GM12878 (cell line): Measurements from ENCODE around the gene RBM8A. TPM values are rescaled to one million over a fixed set of nuclear protein-coding genes. Genes with fewer than 3 reads are reported as not detected.

Source experiments
- ATAC-seq: fragments of 200-7000 bp; cut with Tn5 transposase; 3 replicates; pipeline ENCODE4 v1.9.1; 2020; ENCODE audit warnings: mild to moderate bottlenecking, moderate library complexity
- BruUV-seq: library from RNA; stranded (reverse); fragments of 400-500 nt; replicated peaks from 2 replicates; lab custom pipeline; 2021; lab: Mats Ljungman, UMichigan
- CTCF ChIA-PET: fragments of 300-600 bp; sonication (Branson Sonifier 250); formaldehyde crosslinking; extraction: SDS; loops from one replicate; lab custom pipeline; 2021; ENCODE audit warnings: inconsistent platforms; lab: Yijun Ruan, JAX
- POLR2A ChIA-PET: fragments of 350-600 bp; formaldehyde crosslinking; extraction: SDS; loops from one replicate; lab custom pipeline; 2021; ENCODE audit warnings: inconsistent platforms; lab: Charles Lee
- RAD21 ChIA-PET: fragments of 300-600 bp; sonication (Branson Sonifier 250); formaldehyde crosslinking; loops from one replicate; lab custom pipeline; 2023; ENCODE audit warnings: antibody characterized with exemption; ENCODE audit not compliant: unreplicated experiment; lab: Charles Lee
- SMC1A ChIA-PET: fragments of 300-600 bp; sonication (Branson Sonifier 250); formaldehyde crosslinking; loops from one replicate; lab custom pipeline; 2023; ENCODE audit not compliant: unreplicated experiment, uncharacterized antibody; lab: Charles Lee
- DNase-seq: peaks from one replicate; pipeline ENCODE4 v3.0.0-alpha.2; 2011; ENCODE audit warnings: low read depth, low spot score
- FAIRE-seq: peaks from 3 replicates; lab custom pipeline; 2011; peaks lifted over from hg19 to GRCh38; lab: Jason Lieb, UNC
- H2AFZ ChIP-seq: 2 replicates; pipeline ENCODE4 v1.6.0; 2011; ENCODE audit warnings: low read depth, low read length, control low read depth; ENCODE audit not compliant: control insufficient read depth
- H3K27ac ChIP-seq: 2 replicates; pipeline ENCODE4 v1.5.1; 2011; ENCODE audit warnings: control low read depth; ENCODE audit not compliant: control insufficient read depth, insufficient read depth
- H3K27me3 ChIP-seq, 2 experiments: replicated peaks in 1 of 2; 2 replicates each; pipeline versions ENCODE4 v1.6.0 to v1.6.1; 2011; ENCODE audit warnings: low read length in 1 of 2; ENCODE audit not compliant: control insufficient read depth in 2 of 2, insufficient read depth in 2 of 2
- H3K36me3 ChIP-seq, 2 experiments: 2 replicates each; pipeline ENCODE4 v1.5.1; 2011; ENCODE audit warnings: low read length in 1 of 2; ENCODE audit not compliant: control insufficient read depth in 2 of 2, insufficient read depth in 2 of 2
- H3K4me1 ChIP-seq: 2 replicates; pipeline ENCODE4 v1.6.1; 2011; ENCODE audit warnings: mild to moderate bottlenecking, low read length, moderate library complexity, mixed read lengths; ENCODE audit not compliant: control insufficient read depth, insufficient read depth
- H3K4me2 ChIP-seq: 2 replicates; pipeline ENCODE4 v1.6.0; 2011; ENCODE audit warnings: control low read depth; ENCODE audit not compliant: control insufficient read depth, insufficient read depth
- H3K4me3 ChIP-seq: fragments of 200-600 bp; sonication (generic); 2 replicates; pipeline ENCODE4 v1.5.1; 2016
- H3K79me2 ChIP-seq: 2 replicates; pipeline ENCODE4 v1.6.0; 2011; ENCODE audit warnings: low read length; ENCODE audit not compliant: control insufficient read depth, insufficient read depth
- H3K9ac ChIP-seq: 2 replicates; pipeline ENCODE4 v1.8.0; 2011; ENCODE audit warnings: low read length, control low read depth, mixed read lengths; ENCODE audit not compliant: control insufficient read depth, insufficient read depth
- H3K9me3 ChIP-seq: replicated peaks from 3 replicates; pipeline ENCODE4 v1.5.1; 2011; ENCODE audit warnings: mild to moderate bottlenecking, low read length; ENCODE audit not compliant: control insufficient read depth, insufficient read depth
- H4K20me1 ChIP-seq: 2 replicates; pipeline ENCODE4 v1.6.0; 2011; ENCODE audit not compliant: control insufficient read depth, insufficient read depth
- BCL11A ChIP-seq: IDR thresholded peaks from 2 replicates; pipeline ENCODE4 v1.6.1; 2011; ENCODE audit warnings: low read depth, low read length
- EED ChIP-seq: sonication (generic); IDR thresholded peaks from 2 replicates; pipeline ENCODE4 v1.6.1; 2016; ENCODE audit warnings: antibody characterized with exemption, low read depth
- ESRRA ChIP-seq: IDR thresholded peaks from 2 replicates; pipeline ENCODE4 v1.6.1; 2012; ENCODE audit warnings: mild to moderate bottlenecking, low read length, improper control_type of control experiment
- ETV6 ChIP-seq, 2 experiments: fragments of 450-650 bp in 1 of 2; IDR thresholded peaks in 1 of 2; conservative IDR thresholded peaks in 1 of 2; 2 replicates each; pipeline ENCODE4 v1.6.1; 2014; ENCODE audit warnings: antibody characterized with exemption in 1 of 2, borderline replicate concordance in 1 of 2, low read depth in 1 of 2, mild to moderate bottlenecking in 1 of 2, moderate library complexity in 1 of 2
- HCFC1 ChIP-seq: fragments of 150-350 bp; IDR thresholded peaks from 2 replicates; pipeline ENCODE4 v1.6.1; 2014; ENCODE audit warnings: low read length
- HDAC6 ChIP-seq: fragments of 200-600 bp; sonication (generic); IDR thresholded peaks from one replicate; pipeline ENCODE4 v1.8.0; 2017; ENCODE audit warnings: antibody characterized with exemption; ENCODE audit not compliant: unreplicated experiment
- LARP7 ChIP-seq: fragments of 450-650 bp; IDR thresholded peaks from 2 replicates; pipeline ENCODE4 v1.6.1; 2017; ENCODE audit warnings: mild to moderate bottlenecking
- RELA ChIP-seq: fragments of 450-650 bp; IDR thresholded peaks from 2 replicates; pipeline ENCODE4 v1.8.0; 2014; ENCODE audit warnings: borderline replicate concordance; ENCODE audit not compliant: partially characterized antibody
- SUPT20H ChIP-seq: IDR thresholded peaks from 2 replicates; pipeline ENCODE4 v1.6.1; 2011; ENCODE audit warnings: low read depth, mild to moderate bottlenecking, low read length, moderate library complexity, borderline replicate concordance; ENCODE audit not compliant: control insufficient read depth
- SUZ12 ChIP-seq: fragments of 200-600 bp; sonication (generic); IDR thresholded peaks from one replicate; pipeline ENCODE4 v1.6.1; 2018; ENCODE audit warnings: antibody characterized with exemption, mild to moderate bottlenecking; ENCODE audit not compliant: unreplicated experiment
- ZBED1 ChIP-seq: IDR thresholded peaks from 2 replicates; pipeline ENCODE4 v1.6.1; 2016; ENCODE audit warnings: borderline replicate concordance
- ZBTB33 ChIP-seq: fragments of 450-650 bp; IDR thresholded peaks from 2 replicates; pipeline ENCODE4 v1.6.1; 2017; ENCODE audit warnings: mild to moderate bottlenecking
- WGBS: methylation state at CpG from one replicate; pipeline ENCODE4 v1.1.6; 2016; ENCODE audit warnings: low lambda C conversion rate; ENCODE audit not compliant: insufficient replicate concordance, insufficient coverage; ENCODE audit errors: missing lambda C conversion rate; 5-methylcytosine and 5-hydroxymethylcytosine counted together
- in situ Hi-C: fragments of 300-500 bp; cut with MboI; formaldehyde crosslinking; loops from 9 replicates; pipeline ENCODE4 v1.14.3; 2018; ENCODE audit warnings: mixed read lengths
- intact Hi-C: fragments of 100-400 bp; cut with micrococcal nuclease; formaldehyde crosslinking; loops from one replicate; pipeline ENCODE4 v1.14.2; 2022; ENCODE audit not compliant: unreplicated experiment
- polyA plus RNA-seq, 11 experiments: library from polyadenylated mRNA; depleted of rRNA in 4 of 11; unstranded in 6 of 11; stranded (reverse) in 5 of 11; fragments of >200 nt; fragmentation: Nextera tagmentation in 4 of 11; fragmentation: Illumina TruSeq in 1 of 11; extraction: Ambion mirVana in 4 of 11; extraction: Trizol in 1 of 11; gene quantifications; 1 replicate in 1 of 11; 2 replicates in 10 of 11; pipeline versions ENCODE4 v1.2.1 to v1.2.3, GENCODE V29; 2011 to 2016; ENCODE audit warnings: inconsistent platforms in 2 of 11, missing spikeins in 2 of 11, low read depth in 1 of 11
- total RNA-seq, 4 experiments: library from RNA; depleted of rRNA in 3 of 4; stranded (reverse); fragments of >200 nt in 3 of 4; fragmentation: Illumina TruSeq in 1 of 4; extraction: Trizol in 1 of 4; gene quantifications; 2 replicates each; pipeline versions ENCODE4 v1.2.1 to v1.2.3, GENCODE V29; 2013 to 2021
- TF ChIP-seq, protein P1 (sequence below): fragments of 450-650 bp; IDR thresholded peaks from 2 replicates; pipeline ENCODE4 v1.6.1; 2017; ENCODE audit warnings: mild to moderate bottlenecking, low read depth, inconsistent platforms; ENCODE audit not compliant: poor library complexity, severe bottlenecking
- TF ChIP-seq, protein P2 (sequence below): IDR thresholded peaks from 2 replicates; pipeline ENCODE4 v1.6.1; 2012; ENCODE audit warnings: low read depth, low read length, improper control_type of control experiment

RBM8A gene
- total and polyA plus RNA-seq, 10 of the 15 experiments (the other 5 are each of a cell fraction or from before 2014, with no cell fraction given) = 110 to 1,248 (median 248) TPM

DNA sequence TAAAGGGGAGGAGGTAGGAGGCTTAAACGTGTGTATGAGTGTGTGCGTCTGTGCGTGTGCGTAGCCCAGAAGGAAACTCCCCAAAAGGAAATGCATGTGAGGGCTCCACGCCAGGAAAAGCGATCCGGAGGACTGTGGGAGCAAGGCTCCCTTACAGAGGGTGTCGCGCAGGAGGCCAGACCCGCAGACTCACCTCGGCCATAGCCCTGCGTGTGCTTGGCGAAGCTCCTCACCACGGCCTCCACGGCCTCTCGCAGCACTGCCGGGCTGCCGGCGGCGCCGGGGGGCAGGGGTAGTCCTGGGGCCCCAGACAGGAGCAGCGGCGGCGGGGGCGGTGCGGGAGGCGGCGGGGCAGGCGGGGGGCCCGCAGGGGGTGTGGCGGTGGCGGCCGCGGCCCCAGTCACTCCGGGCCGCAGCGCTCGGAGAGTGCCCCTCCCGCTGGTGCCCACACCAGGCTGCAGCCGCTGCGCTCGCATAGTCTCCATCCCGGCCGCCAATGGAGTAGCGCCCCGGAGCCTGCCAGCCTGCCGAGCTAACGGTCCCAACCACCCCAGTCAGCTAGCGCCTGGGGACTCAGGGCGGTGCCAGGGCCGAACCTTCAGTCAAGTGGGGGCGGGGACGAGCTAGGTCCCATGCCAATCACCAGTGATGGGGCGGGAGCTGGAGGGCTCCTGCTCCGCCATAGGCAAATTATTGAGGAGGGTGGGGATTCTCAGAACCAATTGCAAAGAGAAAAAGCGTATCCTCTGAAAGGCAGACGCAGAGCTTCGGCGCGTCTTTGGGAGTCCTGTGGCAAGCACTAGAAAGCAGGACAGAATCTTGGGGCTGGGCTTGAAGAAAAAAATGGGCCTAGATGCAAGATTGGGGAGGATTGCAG lies 30.4 kb upstream of the RBM8A start, which contains the start of gene LIX1L:
LIX1L (minus strand) TSS at position 575 of the 877 bp plus-strand sequence; CDS start at position 485, 90 bp downstream.
- no peaks in the 10 kb centered on the region for H4K20me1 ChIP-seq
- peak within 1 kb of the TSS; percentile 78 for H3K4me3 ChIP-seq
- H3K27ac ChIP-seq = peak within 1 kb of the TSS; percentile 73
- intact Hi-C loops = loop anchor here (2.0 kb wide), 2 partner anchors 19 to 31 kb away; partner anchors contain the start of gene RBM8A
- H3K4me1 ChIP-seq = peaks cover 8% of the 10 kb centered on the region
- under 1% methylated on average over 39 of the region's 60 CpGs for WGBS
- ChIA-PET CTCF (interaction anchor here (0.6 to 4.1 kb wide), 20 partner anchors 9 to 129 kb away, joined by 3 to 27 read pairs (median 3); partner anchors contain the start of genes NUDT17, RBM8A and TXNIP), POLR2A (interaction anchor here (0.8 to 5.8 kb wide), 18 partner anchors 8 to 99 kb away, joined by 3 to 58 read pairs (median 7); partner anchors contain the start of genes PEX11B, PIAS3 and RBM8A), RAD21 (interaction anchor here (0.8 to 4.7 kb wide), 10 partner anchors 21 to 99 kb away, joined by 3 to 47 read pairs (median 10); partner anchors contain the start of genes PEX11B, PIAS3, RBM8A and TXNIP), SMC1A (interaction anchor here (0.6 to 4.1 kb wide), 21 partner anchors 9 to 174 kb away, joined by 3 to 37 read pairs (median 4); partner anchors contain the start of genes PEX11B and RBM8A)
- H3K9me3 ChIP-seq = no peaks in the 10 kb centered on the region
- H3K79me2 ChIP-seq = peaks cover 21% of the 10 kb centered on the region
- no TSS peak for BruUV-seq
- ATAC-seq (peak; percentile 90), FAIRE-seq (peak; percentile 56), DNase-seq (peak; percentile 89)
- peak within 1 kb of the TSS; percentile 77 for H2AFZ ChIP-seq
- in situ Hi-C loops = no loop called here
- no peaks in the 10 kb centered on the region; a peak in 1 of 4 replicates for H3K27me3 ChIP-seq
- no peaks in the 10 kb centered on the region; a peak in 1 of 4 replicates for H3K36me3 ChIP-seq
- H3K9ac ChIP-seq = peak within 1 kb of the TSS; percentile 72
- peak within 1 kb of the TSS; percentile 93 for H3K4me2 ChIP-seq
- TF ChIP-seq, protein P1, sequence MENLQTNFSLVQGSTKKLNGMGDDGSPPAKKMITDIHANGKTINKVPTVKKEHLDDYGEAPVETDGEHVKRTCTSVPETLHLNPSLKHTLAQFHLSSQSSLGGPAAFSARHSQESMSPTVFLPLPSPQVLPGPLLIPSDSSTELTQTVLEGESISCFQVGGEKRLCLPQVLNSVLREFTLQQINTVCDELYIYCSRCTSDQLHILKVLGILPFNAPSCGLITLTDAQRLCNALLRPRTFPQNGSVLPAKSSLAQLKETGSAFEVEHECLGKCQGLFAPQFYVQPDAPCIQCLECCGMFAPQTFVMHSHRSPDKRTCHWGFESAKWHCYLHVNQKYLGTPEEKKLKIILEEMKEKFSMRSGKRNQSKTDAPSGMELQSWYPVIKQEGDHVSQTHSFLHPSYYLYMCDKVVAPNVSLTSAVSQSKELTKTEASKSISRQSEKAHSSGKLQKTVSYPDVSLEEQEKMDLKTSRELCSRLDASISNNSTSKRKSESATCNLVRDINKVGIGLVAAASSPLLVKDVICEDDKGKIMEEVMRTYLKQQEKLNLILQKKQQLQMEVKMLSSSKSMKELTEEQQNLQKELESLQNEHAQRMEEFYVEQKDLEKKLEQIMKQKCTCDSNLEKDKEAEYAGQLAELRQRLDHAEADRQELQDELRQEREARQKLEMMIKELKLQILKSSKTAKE = no peak
- no peak for TF ChIP-seq ETV6 (conservative IDR thresholded peaks at IDR 0.05 in 1 of 2, IDR thresholded peaks at IDR 0.05 in 1 of 2; ENCODE audit: borderline replicate concordance in 1 of 2, low read depth in 1 of 2)
- no peak for TF ChIP-seq ZBED1
- TF ChIP-seq HDAC6 = no peak
- TF ChIP-seq EED = peak; percentile 70
- TF ChIP-seq LARP7 = no peak
- TF ChIP-seq ZBTB33 = no peak
- TF ChIP-seq, protein P2, sequence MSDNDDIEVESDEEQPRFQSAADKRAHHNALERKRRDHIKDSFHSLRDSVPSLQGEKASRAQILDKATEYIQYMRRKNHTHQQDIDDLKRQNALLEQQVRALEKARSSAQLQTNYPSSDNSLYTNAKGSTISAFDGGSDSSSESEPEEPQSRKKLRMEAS = no peak
- no peak for TF ChIP-seq SUZ12
- no peak for TF ChIP-seq HCFC1
- no peak for TF ChIP-seq SUPT20H
- no peak for TF ChIP-seq ESRRA
- no peak for TF ChIP-seq RELA
- no peak for TF ChIP-seq BCL11A
